CD4-positive, alpha-beta T cell treated with Interleukin-6 at 100 ng/mL for 8 hours (primary cell): ENCODE measurements around the gene EHBP1L1.

Source experiments
- DNase-seq: peaks from one replicate; pipeline ENCODE4 v3.0.0-alpha.2; 2020; ENCODE audit warnings: mixed read lengths, low spot score

EHBP1L1 gene

DNA sequence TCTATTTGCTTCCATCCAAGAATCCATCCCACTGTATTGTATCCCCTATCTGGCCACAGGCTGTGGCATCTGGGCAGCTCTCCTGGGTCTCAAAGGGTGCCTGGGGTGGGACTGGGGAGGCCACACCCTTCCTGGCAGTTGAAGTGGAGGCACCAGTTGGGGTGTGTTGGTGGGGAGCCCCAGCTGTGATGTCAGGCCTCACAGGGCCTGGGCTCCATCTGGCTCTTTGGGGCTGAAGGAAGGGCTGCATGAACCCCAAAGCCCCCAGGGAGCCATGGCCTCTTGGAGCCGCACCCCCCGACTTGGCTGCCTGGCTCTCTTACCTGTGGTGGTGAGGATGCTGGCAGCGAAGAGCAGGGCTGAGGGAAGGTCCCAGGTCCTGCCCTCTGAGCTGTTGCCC is 19.3 kb downstream of the EHBP1L1 start:
- DNase-seq, result no peak

DNA sequence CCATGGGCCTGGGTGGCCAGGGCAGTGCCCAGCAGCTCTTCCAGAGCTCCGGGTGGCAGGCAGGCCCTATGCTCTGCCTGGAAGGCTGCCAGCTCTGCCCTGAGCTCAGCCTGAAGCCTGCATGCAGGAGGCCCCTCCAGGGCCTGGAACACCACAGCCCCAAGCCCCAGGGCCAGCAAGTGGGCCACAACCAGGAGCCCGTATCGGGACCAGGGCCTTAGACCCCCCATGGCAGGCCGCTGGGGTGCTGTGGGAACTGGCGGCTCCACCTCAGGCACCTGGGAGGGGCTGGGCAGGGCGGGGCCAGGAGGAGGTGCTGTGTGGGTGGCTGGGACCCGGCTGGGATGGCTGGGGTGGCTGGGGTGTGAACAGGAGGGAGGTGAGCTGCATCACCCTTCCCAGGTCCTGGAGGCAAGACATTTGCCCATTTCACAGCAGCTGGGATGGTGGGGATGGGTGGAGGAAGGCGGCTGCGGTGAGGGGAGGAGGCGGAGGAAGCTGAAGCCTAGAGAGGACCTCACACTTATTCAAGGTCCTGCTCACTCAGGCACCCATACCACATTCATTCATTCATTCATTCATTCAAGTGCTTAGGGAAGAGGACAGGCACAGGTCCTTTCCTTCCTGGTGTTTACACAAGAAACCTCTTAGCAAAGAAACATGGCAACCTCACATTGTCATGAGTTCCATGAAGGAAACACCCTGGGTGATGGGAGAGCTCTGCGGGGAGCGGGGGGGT is 19.9 kb downstream of the EHBP1L1 start, which contains the start of gene KCNK7:
Gene KCNK7 (minus strand): TSS at position 258 of the 739 bp plus-strand sequence. CDS start 28 bp downstream, at position 230.
- DNase-seq, result no peak

DNA sequence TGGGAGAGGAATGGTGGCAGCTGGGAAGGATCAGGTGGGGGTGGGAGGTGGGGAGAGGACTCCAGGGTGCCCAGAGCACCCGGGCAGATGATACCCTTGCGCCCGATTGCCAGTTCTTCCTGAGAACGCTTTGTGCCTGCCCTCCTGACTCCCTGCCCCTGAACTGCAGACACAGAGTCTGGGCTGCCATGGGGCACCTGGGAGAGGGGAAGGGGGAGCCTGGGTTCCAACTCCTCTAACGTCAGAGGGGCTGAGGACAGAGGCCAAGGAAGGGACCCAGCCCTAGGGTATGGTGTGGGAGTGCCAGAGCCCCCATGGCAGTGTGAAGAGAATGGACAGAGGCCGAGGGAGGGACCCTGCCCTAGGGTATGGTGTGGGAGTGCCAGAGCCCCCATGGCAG is 20.7 kb downstream of the EHBP1L1 start:
- DNase-seq, result no peak

DNA sequence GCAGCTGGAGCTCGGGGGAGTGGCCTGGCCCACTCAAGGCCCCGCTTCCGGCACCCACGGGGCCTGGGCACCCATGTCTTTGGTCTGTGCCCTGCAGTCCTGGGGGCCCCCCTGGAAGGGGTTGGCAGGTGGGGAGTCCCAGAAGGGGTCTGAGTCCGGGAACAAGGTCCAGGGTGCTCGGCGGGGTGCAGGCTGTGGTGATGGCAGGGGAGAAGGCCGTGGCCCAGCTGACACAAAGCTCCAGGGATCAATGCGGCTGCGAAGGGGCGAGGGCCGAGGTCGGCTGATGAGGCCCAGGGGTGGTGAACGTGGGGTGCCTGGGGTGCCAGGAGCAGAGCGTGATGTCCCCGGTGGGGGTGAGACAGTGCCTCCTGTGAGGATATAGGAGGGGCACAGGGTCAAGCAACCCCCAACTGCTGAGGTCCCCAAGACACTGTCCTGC is 22.4 kb downstream of the EHBP1L1 start:
- no peak for DNase-seq

DNA sequence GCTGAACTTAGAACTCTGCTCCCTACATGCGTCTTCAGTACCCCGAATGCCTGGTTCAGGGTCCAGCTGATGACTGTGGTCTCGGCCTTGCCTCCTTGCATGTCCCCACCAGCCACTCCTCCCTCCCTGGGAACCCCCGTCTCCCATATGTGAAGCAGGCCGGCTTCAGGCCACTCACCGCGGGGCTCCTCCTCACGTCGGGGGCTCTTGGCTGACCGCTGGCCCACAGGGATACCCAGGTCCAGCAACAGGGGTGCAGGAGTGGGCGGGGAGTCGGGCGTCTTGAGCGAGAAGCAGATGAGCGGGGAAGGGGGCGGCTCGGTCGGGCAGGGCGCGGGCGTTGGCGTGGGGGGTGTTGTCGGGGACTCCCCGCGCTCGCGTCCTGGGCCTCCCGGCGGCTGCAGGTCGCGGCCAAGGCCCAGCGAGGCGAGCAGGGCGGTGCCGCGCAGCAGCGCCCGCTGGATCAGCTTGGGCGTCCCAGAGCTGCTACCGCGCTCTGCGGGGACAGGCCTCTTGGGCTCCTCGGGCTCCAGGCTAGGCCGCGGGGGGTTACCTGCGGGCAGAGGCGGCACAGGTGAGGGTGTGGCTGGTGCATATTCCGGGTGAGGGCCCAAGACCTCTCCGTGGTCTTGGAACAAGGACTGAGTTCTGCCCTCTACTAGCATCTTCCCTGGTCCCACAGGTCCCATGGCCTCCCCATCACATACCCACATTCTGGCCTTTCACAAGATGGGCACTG is 23.5 kb downstream of the EHBP1L1 start:
- no peak for DNase-seq

DNA sequence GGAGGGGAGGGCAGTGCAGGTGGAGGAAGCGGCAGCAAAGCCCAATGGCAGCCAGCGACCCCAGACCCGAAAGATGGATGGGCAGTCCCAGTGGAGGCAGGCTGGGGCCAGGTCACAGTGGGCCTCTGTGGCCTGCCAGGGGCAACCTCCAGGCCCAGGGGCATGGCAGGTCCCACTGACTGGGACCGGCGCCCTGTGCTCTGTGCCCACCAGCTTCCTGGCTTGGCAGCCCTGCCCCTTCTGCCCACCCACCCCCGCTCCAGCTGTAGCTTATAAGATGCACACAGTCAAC is 24.0 kb downstream of the EHBP1L1 start:
- no peak for DNase-seq

DNA sequence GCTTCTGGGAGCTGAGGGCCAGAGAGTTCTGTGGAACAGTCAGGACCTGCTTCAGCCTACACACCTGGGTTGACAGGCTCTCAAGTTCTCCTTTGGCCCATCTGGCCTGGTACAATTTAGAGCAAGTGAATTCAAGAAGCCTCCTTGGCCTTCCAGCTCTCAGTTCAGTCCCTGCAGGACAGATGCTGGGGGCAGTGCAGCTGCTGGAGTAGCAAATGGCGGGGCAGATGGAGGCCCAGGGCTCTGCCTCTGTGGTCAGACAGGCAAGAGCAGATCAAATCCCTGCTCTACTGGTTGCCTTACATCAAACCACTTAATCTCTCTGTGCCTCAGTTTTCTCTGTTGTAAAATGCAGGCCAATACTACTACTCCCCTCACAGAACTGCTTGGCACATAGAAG is 28.4 kb downstream of the EHBP1L1 start:
- DNase-seq, result no peak

DNA sequence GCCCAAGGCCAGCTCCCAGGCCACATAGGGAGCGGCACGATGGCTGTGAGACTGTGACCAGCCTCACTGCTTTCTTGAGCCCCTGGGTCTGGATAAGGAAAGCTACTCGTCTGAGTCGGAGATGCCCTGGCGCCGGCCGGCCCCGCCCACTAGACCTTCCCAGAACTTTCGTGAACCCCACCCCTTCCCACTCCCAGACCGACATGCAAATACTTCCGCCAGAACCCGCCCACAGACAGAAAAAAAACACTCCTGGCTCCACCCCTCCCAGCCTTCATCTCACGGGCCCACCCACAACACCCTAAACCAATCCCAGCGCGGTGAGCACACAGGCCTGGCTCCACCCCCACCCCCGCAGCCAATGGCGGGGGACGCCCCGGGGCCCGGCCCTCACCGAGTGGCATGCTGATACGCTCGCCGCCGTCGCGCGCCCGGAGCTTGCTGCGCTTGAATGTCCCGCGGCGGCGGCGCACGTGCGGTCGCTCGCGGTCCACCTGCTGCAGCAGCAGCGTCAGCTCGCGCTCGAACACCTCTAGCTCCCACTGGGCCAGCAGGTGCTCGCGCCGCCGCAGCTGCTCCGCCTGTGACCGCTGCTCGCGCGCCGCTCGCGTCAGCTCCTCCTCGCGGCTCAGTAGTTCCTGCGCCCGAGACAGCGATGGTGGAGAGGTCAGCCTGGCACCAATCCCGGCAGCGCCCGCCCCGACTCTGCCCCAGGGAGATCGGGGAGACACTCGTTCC is 31.2 kb downstream of the EHBP1L1 start:
- DNase-seq, result no peak

DNA sequence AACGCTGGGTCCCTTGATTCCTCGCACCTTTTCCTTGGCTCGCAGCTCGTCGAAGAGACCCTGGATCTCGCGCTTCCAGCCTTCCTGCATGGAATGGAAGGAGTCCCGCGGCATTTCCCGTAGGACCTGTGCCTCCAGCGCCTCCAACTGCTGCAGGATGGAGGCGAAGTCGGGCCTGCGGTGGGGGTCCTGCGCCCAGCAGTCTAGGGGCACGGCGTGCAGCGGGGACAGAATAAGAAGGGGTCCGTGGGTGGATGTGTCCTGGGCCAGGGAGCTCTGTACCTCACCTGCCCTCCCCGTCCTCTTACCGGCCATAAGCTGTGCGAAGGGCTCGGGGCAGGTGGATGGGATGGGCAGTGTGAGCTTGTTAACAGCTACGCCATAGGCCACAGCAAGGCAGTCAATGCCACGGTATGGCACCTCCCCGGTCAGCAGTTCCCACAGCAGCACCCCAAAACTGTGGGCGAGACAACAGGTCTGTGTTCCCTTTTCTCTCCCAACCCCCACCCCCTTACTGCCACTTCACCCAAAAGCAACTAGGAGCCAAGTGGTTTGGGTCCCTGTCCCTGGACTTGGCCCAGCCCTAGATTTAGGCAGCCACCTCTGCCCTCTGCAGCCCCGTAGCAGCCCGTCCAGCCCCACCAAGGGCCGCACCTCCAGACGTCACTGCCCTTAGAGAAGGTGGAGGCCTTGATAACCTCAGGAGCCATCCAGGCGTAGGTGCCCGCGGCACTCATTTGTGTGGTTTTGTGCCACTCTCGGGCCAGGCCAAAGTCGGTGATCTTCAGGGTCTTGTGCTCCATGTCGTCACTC is 32.0 kb downstream of the EHBP1L1 start:
- no peak for DNase-seq

DNA sequence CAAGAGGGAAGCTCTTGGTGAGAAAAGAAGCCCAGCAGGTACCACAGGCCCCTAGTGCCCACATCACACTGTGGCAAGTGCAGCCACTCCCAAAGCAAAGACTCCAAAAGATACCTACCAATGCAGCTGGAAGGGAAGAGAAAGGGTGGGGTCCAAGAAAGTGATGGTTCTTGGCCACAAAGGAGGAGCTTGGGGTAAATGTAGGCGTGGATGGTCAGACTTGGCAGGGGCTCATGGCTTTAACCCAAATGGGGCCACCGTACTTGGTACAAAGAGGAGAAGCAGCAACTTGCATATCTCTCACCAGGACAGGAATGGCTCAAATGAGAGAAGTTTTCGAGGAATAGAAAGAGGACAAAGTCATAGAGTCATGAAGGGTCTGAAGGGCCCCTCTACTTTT is 33.4 kb downstream of the EHBP1L1 start:
- DNase-seq, result no peak

DNA sequence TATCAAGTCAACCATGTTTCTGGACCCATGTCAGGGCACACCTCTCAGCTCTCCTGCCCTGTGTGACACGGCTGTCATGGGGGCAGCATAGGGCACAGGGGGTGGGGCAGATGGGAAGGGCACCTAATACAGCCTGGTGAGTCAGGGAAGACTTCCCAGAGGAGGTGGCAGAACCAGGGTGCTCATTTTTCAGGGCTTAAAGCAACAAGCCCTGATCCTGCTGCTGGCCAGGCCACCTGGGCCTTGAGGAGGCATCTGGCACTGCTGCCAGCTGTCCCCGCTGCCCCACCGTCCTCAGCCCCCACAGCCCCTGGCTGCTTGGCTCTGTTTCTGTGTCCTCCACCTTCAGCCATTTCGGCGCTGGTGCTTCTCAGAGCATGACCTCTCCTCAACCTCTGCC is 33.8 kb downstream of the EHBP1L1 start:
- no peak for DNase-seq

DNA sequence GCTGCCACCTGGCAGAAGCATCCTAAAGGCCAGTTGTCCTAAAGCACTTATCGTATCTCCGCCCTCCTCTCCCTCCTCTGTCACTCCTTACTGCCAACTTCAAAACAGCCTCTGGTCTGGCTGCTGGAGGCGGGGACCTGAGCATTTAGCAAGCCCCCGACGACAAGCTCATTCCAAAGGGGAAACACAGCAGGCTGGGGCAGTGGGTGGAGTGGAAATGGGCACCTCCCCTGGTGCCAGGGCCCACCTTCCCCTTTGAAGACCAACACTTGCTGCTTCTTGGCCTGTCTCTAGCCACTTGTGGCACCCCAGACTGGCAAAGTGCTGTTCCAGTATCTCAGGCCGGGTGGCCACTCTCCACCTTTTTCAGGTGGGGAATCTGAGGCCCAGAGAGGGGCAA is 34.6 kb downstream of the EHBP1L1 start:
- DNase-seq, result no peak

DNA sequence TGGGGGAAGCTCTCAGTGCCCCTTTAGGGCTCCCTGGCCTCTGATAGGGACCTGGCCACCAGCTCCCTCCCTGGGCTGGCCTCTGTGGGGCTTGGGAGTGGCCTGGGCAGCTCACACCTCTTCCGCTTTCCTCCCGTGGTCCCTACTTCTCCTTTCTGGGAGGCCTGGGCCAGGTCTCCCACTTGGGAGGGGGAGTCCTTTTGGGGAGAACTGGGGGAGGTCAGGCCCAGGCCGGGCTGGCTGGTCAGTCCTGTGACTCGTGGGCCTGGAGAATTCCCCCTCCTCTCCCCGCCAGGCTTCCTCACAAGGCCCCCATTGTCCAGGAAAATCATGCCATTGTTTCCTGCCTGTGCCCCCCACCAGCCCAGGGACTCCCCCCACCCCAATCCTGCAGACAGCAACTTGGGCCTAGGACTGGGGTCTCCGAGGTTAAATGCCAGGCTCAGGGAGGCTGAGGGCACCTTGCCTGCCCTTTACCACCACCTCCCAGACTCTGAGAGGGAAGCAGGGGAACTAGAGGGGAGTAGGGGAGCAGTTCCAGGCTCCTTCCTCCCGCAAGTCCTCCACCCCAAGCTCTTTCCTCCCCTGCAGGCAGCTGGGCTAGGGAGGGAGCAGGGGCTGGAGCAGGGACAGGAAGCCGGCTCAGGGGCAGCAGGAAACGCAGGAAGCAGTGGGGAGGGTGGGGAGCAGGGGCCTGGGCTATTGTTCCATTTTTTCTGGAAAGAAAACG is 35.3 kb downstream of the EHBP1L1 start:
- no peak for DNase-seq

DNA sequence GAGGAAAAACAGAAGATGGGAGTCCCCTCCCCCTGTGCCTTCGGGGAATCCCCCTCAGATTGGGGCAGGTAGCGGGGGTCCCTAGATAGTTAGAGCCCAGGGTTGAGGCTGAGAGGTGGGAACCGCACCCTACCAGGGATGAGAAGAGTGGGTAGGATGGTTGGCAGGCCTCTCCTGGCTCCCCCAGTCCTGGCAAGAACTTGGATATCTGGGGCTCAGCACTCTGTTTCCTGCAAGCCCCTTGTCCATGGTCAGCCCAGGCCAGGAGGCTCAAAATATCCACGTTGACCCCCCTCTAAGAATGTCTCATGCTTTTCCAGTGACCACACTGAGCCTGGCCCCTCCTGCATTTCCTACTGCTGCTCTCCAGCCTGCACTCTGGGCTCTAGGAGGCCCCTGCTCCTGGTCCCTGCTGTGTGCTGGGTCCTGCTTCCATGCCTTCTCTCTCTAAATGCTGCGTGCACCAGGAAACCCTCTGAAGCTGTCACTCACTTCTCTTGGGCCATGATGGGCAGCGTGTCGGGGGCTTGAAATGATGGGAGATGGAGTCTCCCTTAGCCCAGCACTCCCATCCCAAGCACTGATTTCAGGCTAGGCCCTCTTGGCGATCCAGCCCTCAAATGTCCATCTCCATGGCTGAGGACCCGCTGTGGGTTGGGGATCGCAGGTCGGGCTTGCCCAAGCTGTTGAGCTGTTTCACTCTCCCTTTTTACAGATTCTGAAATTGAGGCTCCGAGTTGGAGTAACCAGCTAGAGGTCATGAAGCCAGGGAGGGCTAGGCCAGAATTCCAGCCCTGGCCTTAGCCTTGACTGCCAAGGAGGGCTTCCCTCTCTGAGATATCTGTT is 36.1 kb downstream of the EHBP1L1 start:
- DNase-seq, result no peak

DNA sequence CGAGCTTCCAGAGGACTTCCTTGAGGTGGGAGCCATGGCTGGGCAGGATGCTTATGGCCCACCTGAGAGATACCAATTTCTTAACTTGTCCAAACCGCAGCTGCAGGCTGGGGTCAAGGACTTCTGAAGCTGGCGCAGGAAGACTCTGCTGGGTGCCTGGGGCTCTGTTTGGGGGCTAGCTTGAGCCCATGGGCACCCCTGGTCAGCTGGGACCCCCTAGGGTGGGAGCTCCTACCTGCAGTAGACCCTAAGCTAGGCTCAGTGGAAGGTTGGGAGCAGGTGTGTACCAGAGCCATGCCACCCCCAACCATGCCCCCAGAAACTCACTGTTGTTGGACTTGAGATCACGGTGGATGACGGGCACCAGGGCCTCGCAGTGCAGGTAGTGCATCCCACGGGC is 36.8 kb downstream of the EHBP1L1 start:
- no peak for DNase-seq

DNA sequence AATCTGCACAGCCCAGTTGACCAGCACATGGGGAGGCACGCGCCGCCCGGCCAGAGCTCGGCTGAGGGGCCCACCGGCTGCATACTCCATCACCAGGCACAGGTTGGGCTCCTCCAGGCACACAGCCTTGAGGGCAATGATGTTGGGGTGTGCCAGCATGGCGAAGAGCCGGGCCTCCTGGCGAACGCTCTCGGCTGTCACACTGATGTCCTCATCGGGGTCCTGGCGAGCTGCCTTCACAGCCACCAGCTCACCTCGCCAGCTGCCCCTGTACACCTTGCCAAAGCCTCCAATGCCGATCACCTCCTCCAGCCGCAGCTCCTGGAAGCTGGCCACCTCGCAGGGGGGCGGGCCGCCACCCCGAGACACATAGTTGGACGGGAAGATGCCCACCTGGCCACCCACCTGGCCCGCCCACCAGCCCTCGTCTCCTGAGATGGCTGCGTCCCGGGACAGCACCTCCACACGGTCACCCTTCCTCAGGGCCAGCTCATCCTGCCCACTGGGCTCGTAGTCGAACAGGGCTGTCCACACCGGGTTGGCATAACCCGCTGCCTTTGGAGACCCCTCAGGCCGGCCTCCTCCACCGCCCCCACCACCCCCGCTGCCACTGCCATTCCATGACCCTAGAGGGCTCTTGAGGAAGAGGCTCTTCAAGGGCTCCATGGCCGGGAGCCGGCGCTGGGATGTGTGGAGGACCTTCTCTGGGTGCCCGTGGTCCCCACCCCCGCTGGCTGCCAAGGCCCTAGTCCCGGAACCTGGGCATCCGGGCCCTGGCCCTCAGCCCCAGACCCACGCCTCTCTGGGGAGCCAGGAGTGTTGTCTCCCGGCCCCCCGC is 37.5 kb downstream of the EHBP1L1 start:
- no peak for DNase-seq

DNA sequence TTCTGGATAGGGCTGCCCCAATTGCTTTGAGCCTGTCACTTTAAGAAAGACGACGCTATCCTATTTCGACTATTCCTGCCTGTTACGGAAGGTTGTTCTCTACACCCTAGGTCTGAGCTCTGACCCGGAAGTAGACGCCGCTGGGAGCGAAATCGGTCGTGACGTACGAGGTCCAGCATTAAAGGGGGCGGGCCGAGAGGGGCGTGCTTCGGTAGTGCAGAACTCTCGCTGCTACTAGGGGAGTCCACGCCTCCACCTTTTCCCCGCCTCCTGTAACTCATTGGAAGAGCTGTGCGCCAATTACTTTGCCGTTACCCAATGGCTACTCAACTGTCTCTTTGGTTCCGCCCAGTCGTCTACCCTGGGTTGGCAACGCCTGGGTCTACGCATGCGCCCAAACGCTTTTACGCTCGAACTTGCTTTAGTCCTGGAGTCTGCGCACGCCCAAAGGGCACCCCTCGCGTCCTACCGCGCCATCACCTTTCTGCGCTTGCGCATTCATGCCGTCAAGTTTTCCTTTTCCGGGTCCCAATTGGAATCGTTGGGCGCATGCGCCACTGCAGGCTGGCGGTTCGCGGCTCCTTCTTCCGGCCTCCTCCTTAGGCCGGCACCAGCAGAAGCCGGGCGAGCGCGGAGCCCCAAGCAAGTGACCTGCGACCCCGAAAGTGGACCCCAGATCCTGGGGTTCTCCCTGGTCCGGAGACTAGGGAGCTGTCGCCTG is 39.5 kb downstream of the EHBP1L1 start, which contains the start of gene PCNX3:
Gene PCNX3 (plus strand): TSS at position 548 of the 721 bp plus-strand sequence. CDS start 536 bp downstream, outside the sequence.
- DNase-seq, result peak; percentile 100

DNA sequence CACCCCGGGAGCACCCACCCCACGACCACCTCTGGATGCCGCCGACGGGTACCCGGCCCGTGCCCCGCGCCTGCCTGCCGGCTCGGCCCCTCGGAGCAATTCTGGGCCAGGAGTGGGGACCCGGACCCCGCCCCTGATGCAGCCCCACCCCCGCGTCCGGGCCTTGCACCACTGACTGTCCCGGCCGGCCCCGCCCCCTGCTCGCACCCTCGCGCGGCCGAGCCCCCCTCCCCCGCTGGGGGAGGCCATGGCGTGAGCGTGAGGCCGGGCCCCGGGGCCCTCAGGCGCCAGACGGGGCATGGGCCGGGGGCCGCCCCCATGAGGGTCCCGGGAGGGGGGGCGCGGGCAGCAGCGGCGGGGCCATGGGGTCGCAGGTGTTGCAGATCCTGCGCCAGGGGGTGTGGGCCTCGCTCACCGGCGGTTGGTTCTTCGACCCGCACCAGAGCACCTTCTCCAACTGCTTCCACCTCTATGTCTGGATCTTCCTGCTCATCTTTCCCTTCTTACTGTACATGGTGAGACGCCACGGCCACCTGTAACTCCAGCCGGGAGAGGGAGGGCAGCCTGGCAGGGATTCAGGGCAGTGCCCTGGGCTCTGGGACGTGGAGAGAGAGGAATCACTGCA is 40.2 kb downstream of the EHBP1L1 start:
- no peak for DNase-seq
